Ovary (tissue), 9 donors: Measurements from ENCODE around the gene KLHDC8A. TPM values are rescaled to one million over a fixed set of nuclear protein-coding genes. Genes with fewer than 3 reads are reported as not detected.

Experiments
- DNase-seq, 5 donors: peaks; one replicate each; pipeline ENCODE4 v3.0.0-alpha.2; 2019 to 2020
- H3K27ac ChIP-seq, 2 donors: fragments of 200-600 bp; one replicate each; pipeline versions ENCODE4 v1.5.1 to v1.8.0; 2019 to 2022
- H3K27me3 ChIP-seq: fragments of 200-600 bp; one replicate; pipeline ENCODE4 v1.8.0; 2022
- H3K36me3 ChIP-seq: fragments of 200-600 bp; sonication (generic); one replicate; pipeline ENCODE4 v1.5.1; 2019
- H3K4me1 ChIP-seq: one replicate; pipeline ENCODE4 v1.8.1; 2013; ENCODE audit warnings: mild to moderate bottlenecking, moderate library complexity; ENCODE audit not compliant: insufficient read depth
- H3K4me3 ChIP-seq: fragments of 200-600 bp; sonication (generic); one replicate; pipeline ENCODE4 v1.5.1; 2017
- H3K9me3 ChIP-seq, 2 donors: fragments of 200-600 bp in 1 of 2; sonication (generic) in 1 of 2; one replicate each; pipeline versions ENCODE4 v1.5.1 to v1.8.1; 2013 to 2019; ENCODE audit warnings: mild to moderate bottlenecking in 1 of 2, moderate library complexity in 1 of 2
- CTCF ChIP-seq, 3 donors: fragments of 450-650 bp in 2 of 3; fragments of 200-600 bp in 1 of 3; IDR thresholded peaks; one replicate each; pipeline versions ENCODE4 v1.5.1 to v1.8.0; 2016 to 2022; ENCODE audit warnings: antibody characterized with exemption in 3 of 3, mild to moderate bottlenecking in 1 of 3
- EP300 ChIP-seq: sonication (generic); formaldehyde crosslinking; IDR thresholded peaks from one replicate; pipeline ENCODE4 v1.6.1; 2017; ENCODE audit warnings: antibody characterized with exemption
- POLR2A ChIP-seq: fragments of 450-650 bp; IDR thresholded peaks from one replicate; pipeline ENCODE4 v1.6.1; 2017; ENCODE audit warnings: antibody characterized with exemption, mild to moderate bottlenecking, moderate library complexity
- WGBS, 3 donors: extraction: QIAGEN DNeasy Blood & Tissue Kit in 1 of 3; methylation state at CpG; one replicate each; pipeline versions ENCODE4 v1.1.5 to v1.1.7; 2013 to 2017; 5-methylcytosine and 5-hydroxymethylcytosine counted together
- intact Hi-C, 4 donors: fragments of 100-400 bp; cut with DNase I; formaldehyde crosslinking; loops; one replicate each; pipeline versions ENCODE4 v1.11.0 to v1.15.1; 2022 to 2023
- polyA plus RNA-seq, 2 donors: library from polyadenylated mRNA; stranded (reverse); fragments of 200-250 nt in 1 of 2; fragments of 350-450 nt in 1 of 2; fragmentation: Illumina TruSeq in 1 of 2; extraction: RNeasy Lipid Tissue Mini Kit (QIAGEN cat#74804) in 1 of 2; gene quantifications; one replicate each; pipeline ENCODE4 v1.2.3, GENCODE V29; 2013 to 2014
- total RNA-seq, 7 donors: library from RNA; depleted of rRNA in 2 of 7; stranded (reverse); fragments of >200 nt in 2 of 7; fragmentation: NEBNext Ultra II Directional in 3 of 7; extraction: Animal tissue kit (Norgen Biotek cat#: 25700) in 3 of 7; gene quantifications; one replicate each; pipeline versions ENCODE4 v1.1.0 to v1.2.4, GENCODE V29; 2016 to 2023
- donor health status: DM: no; HTN: no; CAD: no; lungs with moderate emphysema.
- donor health status: DM: no; HTN: no; CAD: no.
- donor health status: Bipolar disorder and iron deficiency.
- donor health status: DM: yes; HTN: yes; CAD: no.
- donor health status: DM: no; HTN: no; CAD: no.
- donor health status: DM: yes; HTN: yes; CAD: no.

KLHDC8A gene
- total and polyA plus RNA-seq, 9 donors = 111 to 457 (median 270) TPM

GRCh38 chr1:205396967-205397616 is 40.4 kb upstream of the KLHDC8A start:
- H3K4me1 ChIP-seq = no peaks in the 10 kb centered on the region
- H3K36me3 ChIP-seq = no peaks in the 10 kb centered on the region
- TF ChIP-seq CTCF (IDR thresholded peaks at IDR 0.05) = peak; percentile 28 to 79 (median 78)
- TF ChIP-seq POLR2A = no peak
- no peak overlapping the region for H3K4me3 ChIP-seq
- H3K27ac ChIP-seq = no peak overlapping the region
- no peaks in the 10 kb centered on the region for H3K27me3 ChIP-seq
- intact Hi-C loops = loop anchor here in 2 of 4 donors (5.0 to 10.0 kb wide), 3 partner anchors 85 to 128 kb away; no protein-coding TSS in a partner anchor
- WGBS, 3 donors = 9 to 11% (median 10%) methylated on average over 6 of the region's 6 CpGs
- DNase-seq = peak in 1 of 5 donors; percentile 44
- no peaks in the 10 kb centered on the region for H3K9me3 ChIP-seq

GRCh38 chr1:205395616-205396015 is 38.9 kb upstream of the KLHDC8A start:
- Histone ChIP-seq H3K27me3 (no peaks in the 10 kb centered on the region), H3K9me3 (no peaks in the 10 kb centered on the region), H3K4me3 (no peak overlapping the region), H3K36me3 (no peaks in the 10 kb centered on the region), H3K4me1 (no peaks in the 10 kb centered on the region), H3K27ac (no peak overlapping the region)
- DNase-seq = no peak
- TF ChIP-seq EP300 = no peak
- no peak for TF ChIP-seq CTCF (IDR thresholded peaks at IDR 0.05)
- no peak for TF ChIP-seq POLR2A
- intact Hi-C loops = loop anchor here in 2 of 4 donors (5.0 to 10.0 kb wide), 3 partner anchors 87 to 129 kb away; no protein-coding TSS in a partner anchor
- WGBS, 3 donors = 84 to 97% (median 90%) methylated on average over 3 of the region's 3 CpGs

- H3K27ac ChIP-seq = no peak overlapping the region
- no peak for DNase-seq
- H3K4me1 ChIP-seq = no peaks in the 10 kb centered on the region
- H3K9me3 ChIP-seq = no peaks in the 10 kb centered on the region
- intact Hi-C loops = loop anchor here in 2 of 4 donors (10.0 kb wide), 2 partner anchors 92 to 132 kb away; no protein-coding TSS in a partner anchor
- TF ChIP-seq POLR2A (no peak), EP300 (no peak), CTCF (IDR thresholded peaks at IDR 0.05) (no peak)
- 88 to 100% (median 91%) methylated on average over 1 of the region's 1 CpG for WGBS, 3 donors
- no peak overlapping the region for H3K4me3 ChIP-seq
- H3K27me3 ChIP-seq = no peaks in the 10 kb centered on the region
- H3K36me3 ChIP-seq = no peaks in the 10 kb centered on the region
These were observed 35.9 kb upstream of the KLHDC8A start for GRCh38 chr1:205392650-205393049.

GRCh38 chr1:205391386-205391785 is 34.7 kb upstream of the KLHDC8A start:
- DNase-seq = no peak
- H3K9me3 ChIP-seq = no peaks in the 10 kb centered on the region
- H3K27me3 ChIP-seq = no peaks in the 10 kb centered on the region
- no peaks in the 10 kb centered on the region for H3K36me3 ChIP-seq
- WGBS, 3 donors = 93 to 95% (median 94%) methylated on average over 7 of the region's 7 CpGs
- TF ChIP-seq POLR2A (no peak), EP300 (no peak), CTCF (IDR thresholded peaks at IDR 0.05) (no peak)
- intact Hi-C loops = loop anchor here in 2 of 4 donors (10.0 kb wide), 2 partner anchors 93 to 133 kb away; no protein-coding TSS in a partner anchor
- no peak overlapping the region for H3K4me3 ChIP-seq
- no peaks in the 10 kb centered on the region for H3K4me1 ChIP-seq
- H3K27ac ChIP-seq = no peak overlapping the region
